ENCODE measurements around the gene PDILT. TPM values are rescaled to one million over a fixed set of nuclear protein-coding genes. Genes with fewer than 3 reads are reported as not detected.
"Not testable (repeated sequence)": the region's sequence is repeated elsewhere in the genome, so short reads cannot be mapped to it uniquely, and the experiment has no call there.

The PDILT gene
- total RNA-seq, 4 donors from 2014 or later, result not detected

DNA sequence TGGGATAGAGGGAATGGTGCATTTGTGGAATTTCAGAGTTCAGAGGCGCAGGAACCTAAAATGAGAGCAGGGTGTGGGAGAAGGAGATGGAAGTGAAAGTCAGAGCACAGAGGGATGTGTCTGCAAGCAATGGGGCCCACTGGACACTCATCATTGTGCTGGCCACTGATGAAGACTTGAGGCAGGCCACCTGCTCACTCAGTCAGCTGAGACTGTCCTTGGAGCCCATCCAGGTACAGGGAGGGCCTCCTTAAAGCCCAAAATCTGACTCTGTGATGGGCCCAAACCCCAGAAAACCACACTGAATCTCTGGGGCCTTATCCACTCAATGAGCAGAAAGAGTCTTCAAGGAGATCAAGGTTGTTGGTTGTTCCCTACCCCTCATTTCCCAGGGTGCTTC lies 82.9 kb downstream of the PDILT start:
- Histone ChIP-seq H3K27ac (no peak overlapping the region), H3K27me3 (no peaks in the 10 kb centered on the region), H3K4me1 (no peaks in the 10 kb centered on the region), H3K36me3 (no peaks in the 10 kb centered on the region), H3K9me3 (no peaks in the 10 kb centered on the region), H3K4me3 (no peak overlapping the region)
- DNase-seq, result no peak
- intact Hi-C loops (cut with DNase I; ENCODE audit: low total_unique reads), result no loop called here
- TF ChIP-seq, protein P1, sequence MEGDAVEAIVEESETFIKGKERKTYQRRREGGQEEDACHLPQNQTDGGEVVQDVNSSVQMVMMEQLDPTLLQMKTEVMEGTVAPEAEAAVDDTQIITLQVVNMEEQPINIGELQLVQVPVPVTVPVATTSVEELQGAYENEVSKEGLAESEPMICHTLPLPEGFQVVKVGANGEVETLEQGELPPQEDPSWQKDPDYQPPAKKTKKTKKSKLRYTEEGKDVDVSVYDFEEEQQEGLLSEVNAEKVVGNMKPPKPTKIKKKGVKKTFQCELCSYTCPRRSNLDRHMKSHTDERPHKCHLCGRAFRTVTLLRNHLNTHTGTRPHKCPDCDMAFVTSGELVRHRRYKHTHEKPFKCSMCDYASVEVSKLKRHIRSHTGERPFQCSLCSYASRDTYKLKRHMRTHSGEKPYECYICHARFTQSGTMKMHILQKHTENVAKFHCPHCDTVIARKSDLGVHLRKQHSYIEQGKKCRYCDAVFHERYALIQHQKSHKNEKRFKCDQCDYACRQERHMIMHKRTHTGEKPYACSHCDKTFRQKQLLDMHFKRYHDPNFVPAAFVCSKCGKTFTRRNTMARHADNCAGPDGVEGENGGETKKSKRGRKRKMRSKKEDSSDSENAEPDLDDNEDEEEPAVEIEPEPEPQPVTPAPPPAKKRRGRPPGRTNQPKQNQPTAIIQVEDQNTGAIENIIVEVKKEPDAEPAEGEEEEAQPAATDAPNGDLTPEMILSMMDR (IDR thresholded peaks at IDR 0.05), result no peak
- no peak for TF ChIP-seq POLR2A (IDR thresholded peaks at IDR 0.05)

DNA sequence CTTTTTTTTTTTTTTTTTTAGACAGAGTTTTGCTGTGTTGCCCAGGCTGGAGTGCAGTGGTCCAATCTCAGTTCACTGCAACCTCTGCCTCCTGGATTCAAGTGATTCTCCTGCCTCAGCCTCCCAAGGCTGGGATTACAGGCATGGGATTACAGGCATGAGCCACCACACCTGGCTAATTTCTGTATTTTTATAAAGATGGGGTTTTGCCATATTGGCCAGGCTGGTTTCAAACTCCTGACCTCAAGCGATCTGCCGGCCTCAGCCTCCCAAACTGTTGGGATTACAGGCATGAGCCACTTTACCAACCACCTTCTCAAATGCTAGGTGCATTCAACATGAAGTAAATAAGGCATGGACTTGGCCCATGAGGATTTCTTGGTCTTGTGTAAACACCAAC lies 83.5 kb downstream of the PDILT start:
- H3K4me1 ChIP-seq; H3K27me3 ChIP-seq; H3K4me3 ChIP-seq; H3K27ac ChIP-seq; intact Hi-C loops (cut with DNase I; ENCODE audit: low total_unique reads); DNase-seq; H3K36me3 ChIP-seq; H3K9me3 ChIP-seq: not testable (repeated sequence)

DNA sequence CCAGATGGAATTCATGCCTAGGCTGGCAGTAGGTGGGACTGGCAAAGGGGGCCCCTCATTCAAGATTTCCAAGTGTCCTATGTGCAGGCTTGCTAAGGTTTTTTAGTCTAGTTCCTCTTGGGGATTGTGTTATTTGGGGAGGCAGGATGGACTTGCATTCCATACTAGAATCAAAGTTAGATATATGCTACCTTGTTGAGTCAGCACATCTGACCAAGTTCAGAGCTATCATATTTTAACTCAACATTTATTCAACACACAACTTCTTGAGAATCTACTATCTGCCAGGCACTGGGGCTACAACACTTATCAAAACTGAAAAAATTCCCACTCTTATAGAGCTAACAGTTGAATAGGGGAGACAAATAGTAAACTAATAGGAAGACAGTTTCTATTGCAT lies 83.9 kb downstream of the PDILT start:
- DNase-seq, result no peak
- no peaks in the 10 kb centered on the region for H3K4me1 ChIP-seq
- TF ChIP-seq POLR2A (IDR thresholded peaks at IDR 0.05), result no peak
- TF ChIP-seq, protein P1 (IDR thresholded peaks at IDR 0.05), result no peak
- H3K27me3 ChIP-seq, result no peaks in the 10 kb centered on the region
- no peak overlapping the region for H3K27ac ChIP-seq
- intact Hi-C loops (cut with DNase I; ENCODE audit: low total_unique reads), result no loop called here
- H3K4me3 ChIP-seq, result no peak overlapping the region
- no peaks in the 10 kb centered on the region for H3K36me3 ChIP-seq
- no peaks in the 10 kb centered on the region for H3K9me3 ChIP-seq

DNA sequence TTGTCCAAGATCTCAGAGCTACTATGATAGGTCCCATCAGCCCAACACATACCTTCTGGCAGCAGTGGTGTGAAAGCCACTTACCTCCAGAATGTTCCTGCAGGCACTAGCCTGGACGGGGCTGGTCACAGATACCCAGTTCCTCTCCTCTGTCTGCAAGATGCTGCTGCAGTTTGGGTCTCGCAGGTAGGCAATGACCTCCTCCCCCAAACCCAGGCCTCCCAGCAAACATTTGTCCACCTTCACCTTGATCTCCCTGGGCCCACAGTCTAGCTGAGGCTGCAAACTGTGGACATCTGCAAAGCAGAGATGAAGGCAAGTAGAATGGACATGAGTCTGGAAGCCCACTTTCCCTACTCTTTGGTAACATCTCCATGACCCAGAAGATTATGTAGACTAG lies 84.4 kb downstream of the PDILT start:
- Histone ChIP-seq H3K36me3 (no peaks in the 10 kb centered on the region), H3K27me3 (no peaks in the 10 kb centered on the region), H3K4me3 (no peak overlapping the region), H3K27ac (no peak overlapping the region), H3K9me3 (no peaks in the 10 kb centered on the region), H3K4me1 (no peaks in the 10 kb centered on the region)
- intact Hi-C loops (cut with DNase I; ENCODE audit: low total_unique reads), result no loop called here
- no peak for DNase-seq
- TF ChIP-seq, protein P1 (IDR thresholded peaks at IDR 0.05), result no peak
- TF ChIP-seq POLR2A (IDR thresholded peaks at IDR 0.05), result no peak

DNA sequence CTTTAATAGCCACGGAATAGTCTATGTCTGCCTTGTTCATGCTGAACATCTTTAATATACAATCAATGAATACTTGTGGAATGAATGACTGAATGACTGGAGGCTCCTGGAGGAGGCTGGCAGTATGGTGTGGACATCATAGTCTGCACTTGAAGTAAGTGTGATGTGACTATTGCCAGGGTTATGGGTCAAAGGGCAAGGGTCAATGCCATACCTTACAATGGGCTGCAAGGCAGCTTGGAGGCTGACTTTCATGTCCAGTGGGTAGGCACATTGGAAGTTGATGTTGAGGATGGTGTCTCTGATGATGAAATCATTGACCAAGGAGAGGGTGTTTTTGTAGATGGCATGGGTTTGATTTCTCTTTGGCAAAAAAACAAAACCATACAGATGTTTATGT lies 85.1 kb downstream of the PDILT start:
- no peaks in the 10 kb centered on the region for H3K27me3 ChIP-seq
- no peak for DNase-seq
- no peaks in the 10 kb centered on the region for H3K4me1 ChIP-seq
- TF ChIP-seq POLR2A (IDR thresholded peaks at IDR 0.05), result no peak
- TF ChIP-seq, protein P1 (IDR thresholded peaks at IDR 0.05), result no peak
- no peak overlapping the region for H3K27ac ChIP-seq
- intact Hi-C loops (cut with DNase I; ENCODE audit: low total_unique reads), result no loop called here
- no peaks in the 10 kb centered on the region for H3K36me3 ChIP-seq
- no peaks in the 10 kb centered on the region for H3K9me3 ChIP-seq
- no peak overlapping the region for H3K4me3 ChIP-seq

DNA sequence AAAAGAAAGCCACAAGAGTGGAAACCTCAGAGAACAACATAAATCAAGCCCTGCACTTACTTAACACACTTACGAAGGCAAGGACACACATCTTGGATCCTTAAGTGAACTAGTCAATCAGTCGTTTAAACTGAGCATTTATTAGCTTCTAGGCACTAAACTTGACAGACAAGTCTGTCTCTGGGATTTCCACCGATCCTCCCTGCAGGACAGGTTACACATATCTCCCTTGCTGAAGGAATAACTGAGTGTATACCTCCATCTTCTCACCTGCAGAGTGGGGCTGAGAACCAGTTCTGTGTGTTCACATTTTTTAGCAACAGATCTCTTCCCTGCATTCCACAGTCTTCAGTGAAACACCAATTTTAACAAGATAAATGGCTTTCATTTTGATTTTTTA lies 86.1 kb downstream of the PDILT start:
- H3K36me3 ChIP-seq, result no peaks in the 10 kb centered on the region
- no peaks in the 10 kb centered on the region for H3K9me3 ChIP-seq
- H3K4me1 ChIP-seq, result no peaks in the 10 kb centered on the region
- no peak for DNase-seq
- H3K27ac ChIP-seq, result no peak overlapping the region
- intact Hi-C loops (cut with DNase I; ENCODE audit: low total_unique reads), result no loop called here
- no peaks in the 10 kb centered on the region for H3K27me3 ChIP-seq
- no peak overlapping the region for H3K4me3 ChIP-seq
- no peak for TF ChIP-seq POLR2A (IDR thresholded peaks at IDR 0.05)
- TF ChIP-seq, protein P1 (IDR thresholded peaks at IDR 0.05), result no peak

Data from uterus (tissue), 4 donors.